ENCODE results near the gene LILRB1. TPM values are rescaled to one million over a fixed set of nuclear protein-coding genes. Genes with fewer than 3 reads are reported as not detected.

Gene LILRB1
- total RNA-seq, 1 donor, result not detected

DNA sequence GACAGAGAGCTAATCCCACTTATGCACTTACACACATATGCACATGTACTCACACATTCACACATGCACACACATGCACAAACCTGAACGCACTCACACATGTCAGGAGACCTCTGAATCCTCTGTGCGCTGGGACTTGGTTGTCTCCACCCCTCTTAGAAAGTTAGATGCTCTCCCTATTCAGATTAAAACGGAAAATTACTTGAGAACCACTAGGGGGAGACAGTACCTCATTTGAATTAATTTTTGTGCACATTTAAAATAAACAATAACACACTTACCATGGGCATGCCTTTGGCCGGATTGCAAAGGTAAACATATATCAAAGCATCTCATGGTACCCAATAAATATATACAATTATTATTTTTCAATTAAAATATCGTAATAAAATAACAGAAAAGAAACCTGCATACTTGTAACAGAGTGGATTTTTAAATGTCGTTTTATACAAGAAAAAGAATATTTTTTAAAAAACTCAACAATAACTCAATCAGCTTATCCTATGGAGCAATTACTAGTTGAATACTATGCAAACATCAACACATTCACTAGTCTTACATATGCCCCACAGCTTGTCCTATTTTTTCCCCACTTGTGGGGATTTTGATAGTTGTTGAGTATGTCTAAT lies 23.0 kb downstream of the LILRB1 start:
- TF ChIP-seq, protein P1, sequence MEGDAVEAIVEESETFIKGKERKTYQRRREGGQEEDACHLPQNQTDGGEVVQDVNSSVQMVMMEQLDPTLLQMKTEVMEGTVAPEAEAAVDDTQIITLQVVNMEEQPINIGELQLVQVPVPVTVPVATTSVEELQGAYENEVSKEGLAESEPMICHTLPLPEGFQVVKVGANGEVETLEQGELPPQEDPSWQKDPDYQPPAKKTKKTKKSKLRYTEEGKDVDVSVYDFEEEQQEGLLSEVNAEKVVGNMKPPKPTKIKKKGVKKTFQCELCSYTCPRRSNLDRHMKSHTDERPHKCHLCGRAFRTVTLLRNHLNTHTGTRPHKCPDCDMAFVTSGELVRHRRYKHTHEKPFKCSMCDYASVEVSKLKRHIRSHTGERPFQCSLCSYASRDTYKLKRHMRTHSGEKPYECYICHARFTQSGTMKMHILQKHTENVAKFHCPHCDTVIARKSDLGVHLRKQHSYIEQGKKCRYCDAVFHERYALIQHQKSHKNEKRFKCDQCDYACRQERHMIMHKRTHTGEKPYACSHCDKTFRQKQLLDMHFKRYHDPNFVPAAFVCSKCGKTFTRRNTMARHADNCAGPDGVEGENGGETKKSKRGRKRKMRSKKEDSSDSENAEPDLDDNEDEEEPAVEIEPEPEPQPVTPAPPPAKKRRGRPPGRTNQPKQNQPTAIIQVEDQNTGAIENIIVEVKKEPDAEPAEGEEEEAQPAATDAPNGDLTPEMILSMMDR (IDR thresholded peaks at IDR 0.05; ENCODE audit: extremely low read depth, low read depth, low read length), result peak; percentile 53
- H3K4me2 ChIP-seq (ENCODE audit: insufficient read depth, low read length), result no peak overlapping the region
- DNase-seq (ENCODE audit: insufficient read length, low spot score, missing footprints), result peak; percentile 88
- no peak overlapping the region for H2AFZ ChIP-seq (ENCODE audit: low read length)
- H3K27ac ChIP-seq (ENCODE audit: low read depth, low read length), result no peak overlapping the region
- no peaks in the 10 kb centered on the region for H3K36me3 ChIP-seq (ENCODE audit: insufficient read depth, low read length)
- H3K9me3 ChIP-seq (ENCODE audit: low read depth, low read length), result no peaks in the 10 kb centered on the region
- no peak overlapping the region for H3K4me3 ChIP-seq (ENCODE audit: insufficient read depth, low read length)
- H3K79me2 ChIP-seq (ENCODE audit: insufficient read depth, low read length), result no peaks in the 10 kb centered on the region
- H3K4me1 ChIP-seq (ENCODE audit: insufficient read depth, low read length), result no peaks in the 10 kb centered on the region
- H3K27me3 ChIP-seq (ENCODE audit: insufficient read depth, low read length), result no peaks in the 10 kb centered on the region
- no peaks in the 10 kb centered on the region for H4K20me1 ChIP-seq (ENCODE audit: insufficient read depth, low read length)

DNA sequence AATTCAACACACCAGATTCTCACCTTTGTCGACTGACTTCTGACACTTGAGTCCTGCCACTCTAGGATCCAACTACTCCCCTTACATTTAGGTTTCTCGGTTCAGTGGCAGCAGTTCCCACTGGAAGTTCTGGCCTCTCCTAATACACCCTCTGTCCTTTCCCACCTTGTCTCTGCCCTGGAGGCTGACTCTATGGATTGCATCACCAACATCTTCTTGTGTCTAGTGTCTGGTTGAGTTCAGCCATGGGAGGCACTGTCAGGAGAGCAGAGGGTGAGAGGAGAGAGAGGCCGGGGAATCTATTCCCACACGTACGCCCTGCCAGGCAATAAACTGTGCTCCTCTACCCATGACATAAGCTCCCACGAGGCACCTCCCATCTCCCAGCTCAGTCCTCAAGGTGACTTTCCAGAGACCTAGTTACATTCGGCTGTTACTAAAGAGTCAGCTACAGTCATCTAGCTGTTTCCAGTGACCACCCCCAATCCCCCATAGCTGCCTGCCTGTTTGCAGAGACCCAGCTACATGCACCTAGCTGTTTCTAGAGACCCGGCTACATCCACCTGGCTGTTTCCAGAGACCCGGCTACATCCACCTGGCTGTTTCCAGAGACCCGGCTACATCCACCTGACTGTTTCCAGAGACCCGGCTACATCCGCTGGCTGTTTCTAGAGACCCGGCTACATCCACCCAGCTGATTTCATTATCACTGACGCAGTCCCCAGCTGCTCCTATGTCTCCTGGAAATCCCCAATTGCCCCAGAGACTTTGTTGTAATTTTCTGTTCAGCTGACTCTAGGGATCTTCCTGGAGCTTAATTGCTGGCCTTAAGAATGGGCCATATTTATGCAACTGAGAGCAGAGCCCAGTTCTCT lies 24.4 kb downstream of the LILRB1 start:
- H3K27ac ChIP-seq (ENCODE audit: low read depth, low read length), result no peak overlapping the region
- H3K4me3 ChIP-seq (ENCODE audit: insufficient read depth, low read length), result no peak overlapping the region
- H3K4me2 ChIP-seq (ENCODE audit: insufficient read depth, low read length), result no peak overlapping the region
- no peaks in the 10 kb centered on the region for H3K4me1 ChIP-seq (ENCODE audit: insufficient read depth, low read length)
- H3K27me3 ChIP-seq (ENCODE audit: insufficient read depth, low read length), result no peaks in the 10 kb centered on the region
- H3K9me3 ChIP-seq (ENCODE audit: low read depth, low read length), result no peaks in the 10 kb centered on the region
- no peaks in the 10 kb centered on the region for H4K20me1 ChIP-seq (ENCODE audit: insufficient read depth, low read length)
- no peaks in the 10 kb centered on the region for H3K36me3 ChIP-seq (ENCODE audit: insufficient read depth, low read length)
- no peak for DNase-seq (ENCODE audit: insufficient read length, low spot score, missing footprints)
- TF ChIP-seq, protein P1 (IDR thresholded peaks at IDR 0.05; ENCODE audit: extremely low read depth, low read depth, low read length), result no peak
- H3K79me2 ChIP-seq (ENCODE audit: insufficient read depth, low read length), result no peaks in the 10 kb centered on the region
- no peak overlapping the region for H2AFZ ChIP-seq (ENCODE audit: low read length)

DNA sequence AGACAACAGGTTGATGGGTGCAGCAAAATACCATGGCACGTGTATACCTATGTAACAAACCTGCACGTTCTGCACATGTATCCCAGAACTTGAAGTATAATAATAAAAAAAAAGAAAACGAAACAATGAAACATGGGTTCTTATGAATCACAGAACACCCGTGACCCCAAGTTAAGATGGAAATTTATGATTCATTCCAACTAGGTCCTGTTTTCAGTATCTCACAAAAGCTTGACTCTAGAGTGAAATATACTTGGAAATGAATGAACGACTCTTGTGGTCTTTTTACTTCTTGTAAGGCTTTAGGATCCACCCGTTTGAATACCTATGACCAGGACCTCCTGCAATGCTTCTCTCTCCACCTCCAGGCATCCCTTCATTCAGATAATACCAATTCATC lies 29.0 kb downstream of the LILRB1 start:
- no peak for DNase-seq (ENCODE audit: insufficient read length, low spot score, missing footprints)
- TF ChIP-seq, protein P1 (IDR thresholded peaks at IDR 0.05; ENCODE audit: extremely low read depth, low read depth, low read length), result no peak
- H3K79me2 ChIP-seq (ENCODE audit: insufficient read depth, low read length), result no peaks in the 10 kb centered on the region
- H3K4me2 ChIP-seq (ENCODE audit: insufficient read depth, low read length), result no peak overlapping the region
- no peaks in the 10 kb centered on the region for H3K27me3 ChIP-seq (ENCODE audit: insufficient read depth, low read length)
- H4K20me1 ChIP-seq (ENCODE audit: insufficient read depth, low read length), result no peaks in the 10 kb centered on the region
- H3K4me1 ChIP-seq (ENCODE audit: insufficient read depth, low read length), result no peaks in the 10 kb centered on the region
- H3K9me3 ChIP-seq (ENCODE audit: low read depth, low read length), result no peaks in the 10 kb centered on the region
- H2AFZ ChIP-seq (ENCODE audit: low read length), result no peak overlapping the region
- H3K4me3 ChIP-seq (ENCODE audit: insufficient read depth, low read length), result no peak overlapping the region
- no peak overlapping the region for H3K27ac ChIP-seq (ENCODE audit: low read depth, low read length)
- H3K36me3 ChIP-seq (ENCODE audit: insufficient read depth, low read length), result no peaks in the 10 kb centered on the region

DNA sequence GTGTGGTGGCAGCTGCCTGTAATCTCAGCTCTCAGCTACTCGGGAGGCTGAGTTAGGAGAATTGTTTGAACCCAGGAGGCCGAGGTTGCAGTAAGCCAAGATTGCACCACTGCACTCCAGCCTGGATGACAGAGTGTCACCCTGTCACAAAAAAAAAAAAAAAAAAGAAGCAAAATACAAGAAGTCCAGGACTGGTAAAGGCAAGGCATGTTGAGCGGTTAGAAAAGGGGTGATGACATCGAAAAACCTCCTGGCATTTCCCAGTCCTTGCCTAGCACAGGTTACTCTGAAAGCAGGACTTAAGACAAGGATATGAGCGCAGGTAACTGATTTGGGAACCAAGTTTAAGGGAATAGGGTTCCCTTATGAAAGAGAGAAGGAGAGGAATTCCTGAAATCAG lies 30.0 kb downstream of the LILRB1 start:
- no peak overlapping the region for H3K27ac ChIP-seq (ENCODE audit: low read depth, low read length)
- TF ChIP-seq, protein P1 (IDR thresholded peaks at IDR 0.05; ENCODE audit: extremely low read depth, low read depth, low read length), result no peak
- no peak overlapping the region for H3K4me2 ChIP-seq (ENCODE audit: insufficient read depth, low read length)
- no peak overlapping the region for H2AFZ ChIP-seq (ENCODE audit: low read length)
- H3K27me3 ChIP-seq (ENCODE audit: insufficient read depth, low read length), result no peaks in the 10 kb centered on the region
- no peaks in the 10 kb centered on the region for H3K4me1 ChIP-seq (ENCODE audit: insufficient read depth, low read length)
- H4K20me1 ChIP-seq (ENCODE audit: insufficient read depth, low read length), result no peaks in the 10 kb centered on the region
- DNase-seq (ENCODE audit: insufficient read length, low spot score, missing footprints), result no peak
- H3K36me3 ChIP-seq (ENCODE audit: insufficient read depth, low read length), result no peaks in the 10 kb centered on the region
- no peaks in the 10 kb centered on the region for H3K9me3 ChIP-seq (ENCODE audit: low read depth, low read length)
- H3K4me3 ChIP-seq (ENCODE audit: insufficient read depth, low read length), result no peak overlapping the region
- no peaks in the 10 kb centered on the region for H3K79me2 ChIP-seq (ENCODE audit: insufficient read depth, low read length)
